ENCODE data around the gene MYO16. TPM values are rescaled to one million over a fixed set of nuclear protein-coding genes. Genes with fewer than 3 reads are reported as not detected.

Gene MYO16
- total RNA-seq, 1 experiment from 2014 or later: not detected

GRCh38 chr13:109033090-109033489 is 403.7 kb downstream of the MYO16 start:
- H4K91ac ChIP-seq (ENCODE audit: insufficient read length, low read depth, low read length): no peak overlapping the region
- Mint-ChIP-seq H3K36me3 (ENCODE audit: insufficient read depth in 1 of 3, low read depth in 3 of 3) (no peaks in the 10 kb centered on the region; a peak in 1 of 7 replicates), H3K4me1 (peaks cover 4 to 7% of the 10 kb centered on the region in 2 experiments; a peak in 3 of 4 replicates), H3K27ac (peak overlapping the region in 1 of 3 experiments; percentile 3; a peak in 3 of 7 replicates), H3K4me3 (no peak overlapping the region), H3K27me3 (ENCODE audit: low read depth) (no peaks in the 10 kb centered on the region), H3K9me3 (peaks cover 0 to 2% of the 10 kb centered on the region in 2 experiments; a peak in 3 of 5 replicates)
- H3K18ac ChIP-seq (ENCODE audit: insufficient read length, low read depth, low read length): no peak overlapping the region
- H4K5ac ChIP-seq (ENCODE audit: insufficient read length, low read depth, low read length): no peak overlapping the region
- H3K4me1 ChIP-seq (ENCODE audit: insufficient read depth, low read length): no peaks in the 10 kb centered on the region
- no peak overlapping the region for H3K9ac ChIP-seq (ENCODE audit: extremely low read depth, insufficient read length, low read length)
- no peak overlapping the region for H3K4me2 ChIP-seq (ENCODE audit: insufficient read depth, insufficient read length, low read length)
- no peak overlapping the region for H2AFZ ChIP-seq (ENCODE audit: low read length)
- H3K9me3 ChIP-seq (ENCODE audit: control insufficient read depth, low read depth, low read length): no peaks in the 10 kb centered on the region
- no peaks in the 10 kb centered on the region for H3K27me3 ChIP-seq (ENCODE audit: insufficient read depth, low read length)
- H2AK5ac ChIP-seq (ENCODE audit: insufficient read length, low read length): no peak overlapping the region
- TF ChIP-seq CTCF (conservative IDR thresholded peaks at IDR 0.05): no peak
- H2BK20ac ChIP-seq (ENCODE audit: low read depth, low read length, poor library complexity, severe bottlenecking): no peak overlapping the region
- WGBS (ENCODE audit: extremely low coverage, insufficient read length, low lambda C conversion rate): no CpG with 5 or more reads among the region's 7 CpGs
- no peaks in the 10 kb centered on the region for H3K23me2 ChIP-seq (ENCODE audit: insufficient read length, low read depth, low read length, poor library complexity, severe bottlenecking)
- H2BK5ac ChIP-seq (ENCODE audit: insufficient read length, low read length): no peak overlapping the region
- no peaks in the 10 kb centered on the region for H3K79me2 ChIP-seq (ENCODE audit: insufficient read depth, low read length)
- H4K8ac ChIP-seq (replicated peaks; ENCODE audit: insufficient read length, low read depth, low read length): no peak overlapping the region
- no peak overlapping the region for H3K27ac ChIP-seq (ENCODE audit: insufficient read length, low read depth, low read length)
- no peak overlapping the region for H2BK15ac ChIP-seq (ENCODE audit: low read depth, low read length)
- DNase-seq: no peak
- no peak overlapping the region for H3K23ac ChIP-seq (ENCODE audit: insufficient read length, low read depth, low read length)
- H3K56ac ChIP-seq (ENCODE audit: insufficient read length, low read depth, low read length): no peak overlapping the region
- H2BK120ac ChIP-seq (ENCODE audit: low read depth, low read length, poor library complexity, severe bottlenecking): no peak overlapping the region
- H3T11ph ChIP-seq (ENCODE audit: low read length): no peak overlapping the region
- H2BK12ac ChIP-seq (ENCODE audit: insufficient read length, low read depth, low read length): no peak overlapping the region
- no peaks in the 10 kb centered on the region for H4K20me1 ChIP-seq (ENCODE audit: control insufficient read depth, insufficient read depth, insufficient read length)
- H3K14ac ChIP-seq (ENCODE audit: insufficient read depth, low read length): no peak overlapping the region
- no peak overlapping the region for H3K4ac ChIP-seq (ENCODE audit: low read depth, low read length)
- no peaks in the 10 kb centered on the region for H3K79me1 ChIP-seq (ENCODE audit: insufficient read depth, low read depth, low read length, poor library complexity, severe bottlenecking)
